Karpas-422 (cell line): ENCODE measurements around the gene EIF4G3. TPM values are rescaled to one million over a fixed set of nuclear protein-coding genes. Genes with fewer than 3 reads are reported as not detected.

Experiments used
- DNase-seq: peaks from one replicate; pipeline ENCODE4 v3.0.0-alpha.2; 2015
- H2AFZ ChIP-seq: fragments of 200-600 bp; sonication (generic); 2 replicates; pipeline ENCODE4 v1.6.1; 2014; ENCODE audit warnings: antibody characterized with exemption, low read length, mixed read lengths
- H3K27ac ChIP-seq: fragments of 200-600 bp; sonication (generic); 2 replicates; pipeline ENCODE4 v1.5.1; 2014; ENCODE audit warnings: mild to moderate bottlenecking, low read length, moderate library complexity
- H3K27me3 ChIP-seq: fragments of 200-600 bp; sonication (generic); 2 replicates; pipeline ENCODE4 v1.6.1; 2014; ENCODE audit warnings: low read length, mixed read lengths
- H3K36me3 ChIP-seq: fragments of 200-600 bp; sonication (generic); 2 replicates; pipeline ENCODE4 v1.6.1; 2014; ENCODE audit warnings: low read length, mixed read lengths; ENCODE audit not compliant: insufficient read depth
- H3K4me1 ChIP-seq: fragments of 200-600 bp; sonication (generic); 2 replicates; pipeline ENCODE4 v1.6.1; 2014; ENCODE audit warnings: mild to moderate bottlenecking, low read length, mixed read lengths
- H3K4me2 ChIP-seq: fragments of 200-600 bp; sonication (generic); 2 replicates; pipeline ENCODE4 v1.6.1; 2014; ENCODE audit warnings: low read length, low read depth, mild to moderate bottlenecking; ENCODE audit not compliant: poor library complexity, severe bottlenecking
- H3K4me3 ChIP-seq: fragments of 200-600 bp; sonication (generic); 2 replicates; pipeline ENCODE4 v1.5.1; 2014; ENCODE audit warnings: mild to moderate bottlenecking, antibody characterized with exemption, low read length, mixed read lengths
- H3K79me2 ChIP-seq: fragments of 200-600 bp; sonication (generic); 2 replicates; pipeline ENCODE4 v1.6.1; 2014; ENCODE audit warnings: mild to moderate bottlenecking, low read length, mixed read lengths
- H3K9ac ChIP-seq: fragments of 200-600 bp; sonication (generic); 2 replicates; pipeline ENCODE4 v1.6.0; 2014; ENCODE audit warnings: low read length
- H3K9me2 ChIP-seq: fragments of 200-600 bp; sonication (generic), shearing (Covaris generic); replicated peaks from 2 replicates; pipeline ENCODE4 v1.6.0; 2014; ENCODE audit warnings: mild to moderate bottlenecking, low read length, moderate library complexity; ENCODE audit not compliant: insufficient read depth
- H3K9me3 ChIP-seq: fragments of 300-700, 200-600 bp; sonication (generic); 2 replicates; pipeline ENCODE4 v1.6.1; 2014; ENCODE audit warnings: low read length, mixed read lengths
- H4K20me1 ChIP-seq: fragments of 200-600 bp; sonication (generic); 2 replicates; pipeline ENCODE4 v1.6.1; 2014; ENCODE audit warnings: mild to moderate bottlenecking, antibody characterized with exemption, low read length, low read depth; ENCODE audit not compliant: insufficient read depth
- total RNA-seq: library from RNA; depleted of rRNA; stranded (reverse); fragments of >200 nt; shearing (Covaris generic); gene quantifications from 2 replicates; pipeline ENCODE4 v1.2.3, GENCODE V29; 2014; ENCODE audit warnings: low replicate concordance

The EIF4G3 gene
- total RNA-seq, 1 experiment from 2014 or later, result 139 TPM

DNA sequence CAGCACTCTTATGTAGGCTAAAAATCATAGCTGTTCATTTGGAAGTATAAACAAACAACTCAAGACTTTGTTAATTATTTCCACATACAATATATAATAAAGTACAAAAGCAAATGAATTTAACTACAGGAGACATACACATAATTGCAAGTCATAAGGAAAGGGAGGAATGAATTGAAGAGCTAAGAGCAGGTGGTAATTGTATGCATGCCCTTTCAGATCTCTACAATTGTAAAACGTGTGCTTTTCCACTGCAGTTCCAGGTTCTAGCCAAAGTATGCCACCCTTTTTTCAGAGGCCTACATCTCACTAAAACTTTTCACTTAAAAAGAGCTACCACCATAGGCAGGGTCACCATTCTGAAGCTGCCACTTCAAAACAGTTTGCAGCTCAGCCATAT is 346.8 kb downstream of the EIF4G3 start:
- peaks cover 52% of the 10 kb centered on the region for H3K36me3 ChIP-seq
- H3K9me2 ChIP-seq, result no peaks in the 10 kb centered on the region
- DNase-seq, result no peak
- no peak overlapping the region for H2AFZ ChIP-seq
- H3K4me1 ChIP-seq, result no peaks in the 10 kb centered on the region
- no peaks in the 10 kb centered on the region for H3K9me3 ChIP-seq
- H3K27me3 ChIP-seq, result no peaks in the 10 kb centered on the region
- no peaks in the 10 kb centered on the region for H4K20me1 ChIP-seq
- no peak overlapping the region for H3K4me3 ChIP-seq
- H3K4me2 ChIP-seq, result no peak overlapping the region
- H3K27ac ChIP-seq, result no peak overlapping the region
- H3K9ac ChIP-seq, result no peak overlapping the region
- peaks cover 16% of the 10 kb centered on the region for H3K79me2 ChIP-seq

DNA sequence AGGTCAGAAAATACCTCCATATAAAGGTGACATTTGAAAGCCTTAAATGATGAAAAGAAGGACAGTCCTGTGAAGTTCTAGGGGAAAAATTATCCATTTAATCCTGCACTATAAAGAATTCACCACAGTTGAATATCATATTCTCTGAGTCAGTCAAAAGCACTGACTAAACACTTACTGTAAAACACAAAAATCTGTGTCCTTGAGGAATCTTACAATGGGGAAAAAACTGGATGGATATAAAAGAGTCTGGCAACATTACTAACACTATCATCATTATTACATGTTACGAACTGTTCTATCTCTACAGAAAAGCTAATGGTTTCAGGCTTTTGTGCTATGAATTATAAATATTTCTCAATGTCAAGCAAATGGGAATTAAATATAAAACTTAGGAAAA is 347.2 kb downstream of the EIF4G3 start:
- peaks cover 12% of the 10 kb centered on the region for H3K79me2 ChIP-seq

DNA sequence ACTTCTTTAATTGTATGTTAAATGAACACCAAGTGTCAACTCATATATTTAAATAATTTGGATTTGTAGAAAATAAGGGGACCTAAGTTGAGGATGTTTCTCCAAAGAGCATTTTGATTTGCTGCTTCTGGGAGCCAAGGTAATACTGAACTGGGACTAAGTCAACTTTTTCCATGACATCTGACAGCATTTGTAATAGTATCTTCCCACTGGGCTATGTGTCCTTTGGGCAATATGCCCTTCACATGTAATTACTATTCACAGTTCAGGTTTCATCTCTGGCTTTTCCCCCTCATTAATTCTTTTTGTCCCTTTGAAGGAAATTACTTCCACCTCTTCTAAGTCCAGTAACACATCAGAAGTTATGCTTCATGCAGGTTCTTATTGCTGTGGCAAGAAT is 352.9 kb downstream of the EIF4G3 start:
- Histone ChIP-seq H4K20me1 (no peaks in the 10 kb centered on the region), H3K9ac (no peak overlapping the region), H3K27me3 (no peaks in the 10 kb centered on the region), H3K9me3 (no peaks in the 10 kb centered on the region), H3K79me2 (no peaks in the 10 kb centered on the region), H3K4me2 (no peak overlapping the region), H3K27ac (no peak overlapping the region), H3K9me2 (no peaks in the 10 kb centered on the region), H3K36me3 (peaks cover 45% of the 10 kb centered on the region), H3K4me3 (no peak overlapping the region), H3K4me1 (no peaks in the 10 kb centered on the region), H2AFZ (no peak overlapping the region)
- no peak for DNase-seq

More for the DNA sequence above, 347.2 kb downstream of the EIF4G3 start:
- no peak overlapping the region for H3K27ac ChIP-seq
- no peaks in the 10 kb centered on the region for H3K9me2 ChIP-seq
- H3K36me3 ChIP-seq, result peaks cover 50% of the 10 kb centered on the region
- no peaks in the 10 kb centered on the region for H3K9me3 ChIP-seq
- H3K4me3 ChIP-seq, result no peak overlapping the region
- DNase-seq, result no peak
- no peak overlapping the region for H3K9ac ChIP-seq
- H3K4me2 ChIP-seq, result no peak overlapping the region
- H3K27me3 ChIP-seq, result no peaks in the 10 kb centered on the region
- no peaks in the 10 kb centered on the region for H3K4me1 ChIP-seq
- H4K20me1 ChIP-seq, result no peaks in the 10 kb centered on the region
- H2AFZ ChIP-seq, result no peak overlapping the region

DNA sequence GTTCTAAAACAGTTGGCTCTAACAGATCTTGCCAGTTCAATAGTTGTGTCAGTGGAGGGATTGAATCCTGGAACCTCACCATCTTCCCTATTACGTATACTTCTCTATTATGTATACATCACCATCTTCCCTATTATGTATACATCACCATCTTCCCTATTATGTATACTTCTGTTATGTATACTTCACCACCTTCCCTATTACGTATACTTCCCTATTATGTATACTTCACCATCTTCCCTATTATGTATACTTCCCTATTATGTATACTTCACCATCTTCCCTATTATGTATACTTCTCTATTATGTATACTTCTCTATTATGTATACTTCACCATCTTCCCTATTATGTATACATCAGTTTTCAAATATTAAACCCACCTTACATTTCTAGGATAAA is 355.2 kb downstream of the EIF4G3 start:
- H3K36me3 ChIP-seq, result peaks cover 35% of the 10 kb centered on the region

DNA sequence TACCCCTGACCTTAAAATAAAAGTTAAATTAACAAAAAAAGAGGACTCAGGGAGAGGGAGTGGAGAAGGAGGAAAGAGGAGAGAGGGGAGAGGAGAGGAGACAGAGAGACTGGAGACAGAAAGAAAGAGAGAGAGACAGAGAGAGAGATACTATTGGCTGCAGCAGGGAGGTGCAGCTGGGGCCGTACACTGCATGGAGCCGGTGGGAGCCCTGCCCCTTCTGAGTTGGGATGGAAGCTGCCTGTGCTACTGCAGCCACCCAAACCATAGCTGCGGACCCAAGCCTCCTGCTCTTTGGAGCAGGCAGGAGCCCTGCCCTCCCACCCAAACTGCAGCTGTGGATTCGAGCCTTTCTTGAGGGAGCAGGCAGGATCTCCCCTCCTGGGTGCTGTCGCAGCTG is 356.9 kb downstream of the EIF4G3 start:
- no peak overlapping the region for H2AFZ ChIP-seq
- no peak overlapping the region for H3K9ac ChIP-seq
- no peaks in the 10 kb centered on the region for H4K20me1 ChIP-seq
- H3K27ac ChIP-seq, result no peak overlapping the region
- H3K4me3 ChIP-seq, result no peak overlapping the region
- no peaks in the 10 kb centered on the region for H3K79me2 ChIP-seq
- H3K36me3 ChIP-seq, result peaks cover 24% of the 10 kb centered on the region
- H3K9me3 ChIP-seq, result no peaks in the 10 kb centered on the region
- no peaks in the 10 kb centered on the region for H3K4me1 ChIP-seq
- no peaks in the 10 kb centered on the region for H3K27me3 ChIP-seq
- H3K4me2 ChIP-seq, result no peak overlapping the region
- DNase-seq, result no peak
- no peaks in the 10 kb centered on the region for H3K9me2 ChIP-seq

More for the DNA sequence above, 355.2 kb downstream of the EIF4G3 start:
- H4K20me1 ChIP-seq, result no peaks in the 10 kb centered on the region
- no peak overlapping the region for H2AFZ ChIP-seq
- H3K9me3 ChIP-seq, result no peaks in the 10 kb centered on the region
- H3K9ac ChIP-seq, result no peak overlapping the region
- H3K4me1 ChIP-seq, result no peaks in the 10 kb centered on the region
- no peaks in the 10 kb centered on the region for H3K27me3 ChIP-seq
- H3K27ac ChIP-seq, result no peak overlapping the region
- no peak for DNase-seq
- no peak overlapping the region for H3K4me3 ChIP-seq
- H3K4me2 ChIP-seq, result no peak overlapping the region
- no peaks in the 10 kb centered on the region for H3K9me2 ChIP-seq
- H3K79me2 ChIP-seq, result no peaks in the 10 kb centered on the region

DNA sequence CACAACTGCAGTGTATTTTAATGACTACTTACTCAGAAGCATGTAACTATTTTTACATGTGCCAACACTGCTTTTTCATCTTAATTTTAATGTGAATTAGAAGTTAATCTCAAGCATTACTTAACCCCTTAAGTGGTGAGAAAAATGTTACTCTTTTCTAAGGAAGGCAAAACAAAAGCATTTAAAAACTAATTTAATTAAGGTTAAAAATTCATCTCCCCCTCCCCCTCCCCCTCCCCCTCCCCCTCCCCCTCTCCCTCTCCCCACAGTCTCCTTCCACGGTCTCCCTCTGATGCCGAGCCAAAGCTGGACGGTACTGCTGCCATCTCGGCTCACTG is 362.2 kb downstream of the EIF4G3 start:
- H3K27me3 ChIP-seq, result no peaks in the 10 kb centered on the region
- H3K79me2 ChIP-seq, result no peaks in the 10 kb centered on the region
- H2AFZ ChIP-seq, result no peak overlapping the region
- no peak for DNase-seq
- no peaks in the 10 kb centered on the region for H3K9me2 ChIP-seq
- H4K20me1 ChIP-seq, result no peaks in the 10 kb centered on the region
- H3K9me3 ChIP-seq, result no peaks in the 10 kb centered on the region
- H3K4me2 ChIP-seq, result no peak overlapping the region
- H3K4me1 ChIP-seq, result no peaks in the 10 kb centered on the region
- H3K36me3 ChIP-seq, result peaks cover 24% of the 10 kb centered on the region; the same call in 1 of the 2 replicates
- no peak overlapping the region for H3K27ac ChIP-seq
- H3K9ac ChIP-seq, result no peak overlapping the region
- no peak overlapping the region for H3K4me3 ChIP-seq

DNA sequence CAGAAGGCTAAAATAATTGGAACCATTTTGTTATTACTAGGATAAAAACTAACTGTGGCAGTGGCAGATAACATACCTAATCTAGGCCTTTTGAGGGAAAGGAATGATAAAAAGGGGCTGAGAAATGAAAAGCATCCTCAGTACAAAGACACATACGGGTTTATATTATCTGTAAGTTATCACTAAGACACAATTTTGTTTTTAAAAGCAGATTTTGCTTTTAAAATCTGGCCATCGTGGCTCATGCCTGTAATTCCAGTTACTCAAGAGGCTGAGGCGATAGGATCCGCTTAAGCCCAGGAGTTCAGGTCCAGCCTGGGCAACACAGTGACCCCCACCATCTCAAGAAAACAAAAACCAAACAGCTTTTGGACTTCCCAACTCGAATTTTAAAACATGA is 364.8 kb downstream of the EIF4G3 start:
- DNase-seq, result no peak
- H4K20me1 ChIP-seq, result no peaks in the 10 kb centered on the region
- no peaks in the 10 kb centered on the region for H3K4me1 ChIP-seq
- no peak overlapping the region for H3K4me2 ChIP-seq
- H3K9me2 ChIP-seq, result no peaks in the 10 kb centered on the region
- H2AFZ ChIP-seq, result no peak overlapping the region
- no peak overlapping the region for H3K27ac ChIP-seq
- H3K79me2 ChIP-seq, result no peaks in the 10 kb centered on the region
- H3K9me3 ChIP-seq, result no peaks in the 10 kb centered on the region
- peaks cover 22% of the 10 kb centered on the region; the same call in 1 of the 2 replicates for H3K36me3 ChIP-seq
- no peaks in the 10 kb centered on the region for H3K27me3 ChIP-seq
- H3K9ac ChIP-seq, result no peak overlapping the region
- no peak overlapping the region for H3K4me3 ChIP-seq

DNA sequence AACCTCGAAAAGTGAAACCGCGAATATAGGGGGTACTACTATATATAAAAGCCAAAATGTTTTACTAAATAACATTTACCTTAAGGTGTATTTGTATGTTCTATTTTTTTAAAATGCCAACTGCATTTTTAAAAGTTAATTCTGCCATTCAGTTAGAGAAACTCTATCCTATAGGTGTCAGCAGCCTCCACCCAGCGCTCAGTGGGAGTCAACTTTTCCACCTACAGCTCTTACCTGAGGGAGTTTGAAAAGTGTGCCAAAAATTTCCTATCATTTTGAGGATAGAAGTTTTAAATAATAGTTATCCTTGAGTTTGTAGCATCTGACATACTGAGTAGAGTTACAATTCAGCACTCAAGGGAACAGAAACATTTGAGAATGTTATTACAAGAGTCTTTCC is 383.5 kb downstream of the EIF4G3 start:
- Histone ChIP-seq H3K27ac (no peak overlapping the region), H3K4me2 (no peak overlapping the region), H3K36me3 (no peaks in the 10 kb centered on the region), H3K79me2 (no peaks in the 10 kb centered on the region; the same call in 1 of the 2 replicates), H2AFZ (no peak overlapping the region), H3K9ac (no peak overlapping the region), H4K20me1 (no peaks in the 10 kb centered on the region), H3K9me3 (no peaks in the 10 kb centered on the region), H3K4me1 (peaks cover 4% of the 10 kb centered on the region), H3K9me2 (no peaks in the 10 kb centered on the region), H3K4me3 (no peak overlapping the region), H3K27me3 (no peaks in the 10 kb centered on the region)
- no peak for DNase-seq

DNA sequence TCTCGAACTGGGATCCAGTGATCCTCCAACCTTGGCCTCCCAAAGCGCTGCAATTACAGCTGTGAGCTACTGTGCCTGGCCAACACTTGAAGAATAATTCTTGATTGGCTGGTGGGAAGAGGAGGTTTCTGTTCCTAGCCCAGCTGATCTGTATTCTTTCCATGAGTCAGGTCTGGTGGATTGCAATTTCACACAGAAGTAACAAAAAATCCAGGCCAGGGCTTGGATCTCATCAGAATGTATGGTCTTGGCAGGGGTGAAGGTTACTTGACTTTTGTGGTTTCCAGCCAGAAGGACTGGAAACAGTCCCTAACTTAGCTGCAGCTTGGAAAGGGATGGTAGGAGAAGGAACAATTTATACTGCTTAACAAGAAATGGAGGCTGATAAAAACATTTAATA is 384.5 kb downstream of the EIF4G3 start:
- Histone ChIP-seq H3K27ac (no peak overlapping the region), H3K4me2 (no peak overlapping the region), H3K27me3 (no peaks in the 10 kb centered on the region), H4K20me1 (no peaks in the 10 kb centered on the region), H3K9me2 (no peaks in the 10 kb centered on the region), H3K4me1 (peaks cover 12% of the 10 kb centered on the region), H3K79me2 (no peaks in the 10 kb centered on the region), H3K9ac (no peak overlapping the region), H2AFZ (no peak overlapping the region), H3K4me3 (no peak overlapping the region), H3K9me3 (no peaks in the 10 kb centered on the region), H3K36me3 (no peaks in the 10 kb centered on the region)
- no peak for DNase-seq
